ENCODE measurements around the gene CGGBP1.

CGGBP1 gene

GRCh38 chr3:88058581-88059379 lies at the start of gene CGGBP1, which contains the start of gene ZNF654:
CGGBP1 (minus strand) TSS chr3:88059005; CDS start chr3:88055976, 3,029 bp downstream.
ZNF654 (plus strand) TSS chr3:88059255; CDS start chr3:88059320, 65 bp downstream.
- DNase-seq, result peak; percentile 99

- no peak for DNase-seq
Observed at GRCh38 chr3:88105325-88105724, 46.5 kb upstream of the CGGBP1 start.

- DNase-seq, result no peak
Observed at GRCh38 chr3:88101142-88101541, 42.3 kb upstream of the CGGBP1 start.

- no peak for DNase-seq
Observed at GRCh38 chr3:88093266-88093665, 34.5 kb upstream of the CGGBP1 start.

GRCh38 chr3:88092270-88092669 lies 33.5 kb upstream of the CGGBP1 start:
- DNase-seq, result no peak

GRCh38 chr3:88090681-88091080 lies 31.9 kb upstream of the CGGBP1 start:
- DNase-seq, result no peak

- DNase-seq, result no peak
Observed at GRCh38 chr3:88084097-88084501, 25.3 kb upstream of the CGGBP1 start.

GRCh38 chr3:88082854-88083253 lies 24.0 kb upstream of the CGGBP1 start:
- no peak for DNase-seq

GRCh38 chr3:88078932-88079331 lies 20.1 kb upstream of the CGGBP1 start:
- DNase-seq, result no peak

- no peak for DNase-seq
Observed at GRCh38 chr3:88076712-88077111, 17.9 kb upstream of the CGGBP1 start.

GRCh38 chr3:88075497-88075896 lies 16.7 kb upstream of the CGGBP1 start:
- DNase-seq, result no peak

- DNase-seq, result no peak
Observed at GRCh38 chr3:88075072-88075471, 16.3 kb upstream of the CGGBP1 start.

- no peak for DNase-seq
Observed at GRCh38 chr3:88061746-88062145, 2.9 kb upstream of the CGGBP1 start.

- no peak for DNase-seq
Observed at GRCh38 chr3:88059380-88060170, 770 bp upstream of the CGGBP1 start.

GRCh38 chr3:88058306-88058580 lies 562 bp downstream of the CGGBP1 start:
- DNase-seq, result no peak

- DNase-seq, result no peak
Observed at GRCh38 chr3:88057630-88058305, 1.0 kb downstream of the CGGBP1 start.

GRCh38 chr3:88046766-88047165 lies 12.0 kb downstream of the CGGBP1 start:
- DNase-seq, result no peak

GRCh38 chr3:88044411-88044810 lies 14.4 kb downstream of the CGGBP1 start:
- DNase-seq, result no peak

GRCh38 chr3:88041005-88041404 lies 17.8 kb downstream of the CGGBP1 start:
- no peak for DNase-seq

GRCh38 chr3:88040529-88040928 lies 18.3 kb downstream of the CGGBP1 start:
- no peak for DNase-seq

GRCh38 chr3:88038566-88038965 lies 20.2 kb downstream of the CGGBP1 start:
- no peak for DNase-seq

GRCh38 chr3:88036221-88036620 lies 22.6 kb downstream of the CGGBP1 start:
- DNase-seq, result no peak

- DNase-seq, result no peak
Observed at GRCh38 chr3:88034491-88035275, 24.1 kb downstream of the CGGBP1 start.
